ENCODE measurements around the gene MYLK4.

MYLK4 gene

DNA sequence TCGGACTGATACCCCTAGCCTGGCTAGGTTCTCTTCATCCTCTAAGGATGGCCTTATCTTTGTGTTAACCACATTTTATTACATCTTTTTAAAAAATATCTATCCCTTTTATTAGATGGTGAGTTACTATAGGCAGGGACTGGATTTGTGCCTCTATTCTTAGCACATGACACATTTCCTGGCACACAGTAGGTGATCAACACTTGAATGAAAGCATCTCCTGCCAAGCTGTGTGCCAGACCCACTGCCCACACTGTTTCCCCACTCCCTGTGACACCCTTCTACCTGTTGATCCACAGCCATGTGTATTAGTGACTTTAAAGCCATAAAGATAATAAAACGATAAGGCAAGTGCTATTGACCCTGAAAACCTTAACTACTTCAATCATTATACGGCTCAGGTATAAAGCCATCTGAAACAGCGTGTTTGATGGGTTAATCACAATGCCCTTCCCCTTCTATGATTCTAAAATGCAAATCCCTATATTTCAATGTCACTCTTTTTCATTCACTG lies 73.6 kb downstream of the MYLK4 start:
- Histone ChIP-seq H3K4me1 (peaks cover 5% of the 10 kb centered on the region; the same call in 1 of the 2 replicates), H3K9me3 (no peaks in the 10 kb centered on the region), H3K27me3 (ENCODE audit: low read depth) (no peaks in the 10 kb centered on the region), H3K4me3 (no peak overlapping the region), H3K36me3 (replicated peaks) (no peaks in the 10 kb centered on the region)
- DNase-seq (ENCODE audit: low spot score in 2 of 2) = no peak
- in situ Hi-C loops (cut with MboI; ENCODE audit: low sequenced_read_pairs) = no loop called here

DNA sequence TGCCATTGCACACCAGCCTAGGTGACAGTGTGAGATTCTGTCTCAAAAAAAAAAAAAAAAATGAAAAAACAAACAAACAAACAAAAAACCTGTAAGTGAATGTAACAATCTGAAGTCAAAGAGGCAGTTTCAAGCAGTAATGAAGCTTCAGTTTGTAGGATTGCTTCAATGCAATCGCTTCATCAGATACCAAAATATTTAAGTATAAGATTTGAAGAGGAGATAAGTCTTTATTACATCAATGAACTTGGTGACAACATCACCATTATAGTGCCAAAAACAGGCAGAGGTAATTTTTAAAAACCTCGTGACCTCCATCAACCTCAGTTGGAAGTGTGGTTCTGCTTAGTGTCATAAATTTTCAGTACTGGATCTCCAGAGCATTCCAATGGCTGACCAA lies 74.7 kb downstream of the MYLK4 start:
- Histone ChIP-seq H3K4me3 (no peak overlapping the region), H3K36me3 (replicated peaks) (no peaks in the 10 kb centered on the region), H3K4me1 (peaks cover 5% of the 10 kb centered on the region; the same call in 1 of the 2 replicates), H3K9me3 (no peaks in the 10 kb centered on the region), H3K27me3 (ENCODE audit: low read depth) (no peaks in the 10 kb centered on the region)
- in situ Hi-C loops (cut with MboI; ENCODE audit: low sequenced_read_pairs) = no loop called here
- DNase-seq (ENCODE audit: low spot score in 2 of 2) = no peak

- Histone ChIP-seq H3K9me3 (no peaks in the 10 kb centered on the region), H3K36me3 (replicated peaks) (no peaks in the 10 kb centered on the region), H3K4me3 (no peak overlapping the region), H3K4me1 (peaks cover 5% of the 10 kb centered on the region; the same call in 1 of the 2 replicates), H3K27me3 (ENCODE audit: low read depth) (no peaks in the 10 kb centered on the region)
- in situ Hi-C loops (cut with MboI; ENCODE audit: low sequenced_read_pairs) = no loop called here
- DNase-seq (ENCODE audit: low spot score in 2 of 2) = no peak
These were observed 75.9 kb downstream of the MYLK4 start for GRCh38 chr6:2674857-2675256.

- Histone ChIP-seq H3K36me3 (replicated peaks) (no peaks in the 10 kb centered on the region), H3K27me3 (ENCODE audit: low read depth) (no peaks in the 10 kb centered on the region), H3K4me1 (no peaks in the 10 kb centered on the region), H3K9me3 (no peaks in the 10 kb centered on the region), H3K4me3 (no peak overlapping the region)
- in situ Hi-C loops (cut with MboI; ENCODE audit: low sequenced_read_pairs) = no loop called here
- DNase-seq (ENCODE audit: low spot score in 2 of 2) = no peak
These were observed 81.5 kb downstream of the MYLK4 start for GRCh38 chr6:2669067-2669700.

DNA sequence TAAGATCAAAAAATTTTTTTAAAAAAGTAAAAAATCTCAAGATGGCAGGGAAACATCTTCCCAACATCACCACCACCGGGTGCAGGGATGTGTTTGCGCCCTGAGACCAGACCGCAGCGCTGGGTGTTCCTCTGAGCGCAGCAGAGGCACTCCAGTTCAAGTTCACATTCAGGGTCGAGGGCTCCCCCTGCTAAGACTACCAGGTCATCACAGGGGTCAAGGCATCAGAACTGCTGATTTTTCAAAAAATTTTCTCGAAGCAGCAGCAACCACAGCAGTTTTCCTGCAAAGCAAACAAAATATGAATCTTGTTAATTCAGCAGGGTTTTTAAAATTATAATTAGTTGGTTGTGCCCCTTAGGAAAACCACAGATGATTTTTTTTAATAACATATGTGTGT lies 83.1 kb downstream of the MYLK4 start:
- in situ Hi-C loops (cut with MboI; ENCODE audit: low sequenced_read_pairs) = no loop called here

DNA sequence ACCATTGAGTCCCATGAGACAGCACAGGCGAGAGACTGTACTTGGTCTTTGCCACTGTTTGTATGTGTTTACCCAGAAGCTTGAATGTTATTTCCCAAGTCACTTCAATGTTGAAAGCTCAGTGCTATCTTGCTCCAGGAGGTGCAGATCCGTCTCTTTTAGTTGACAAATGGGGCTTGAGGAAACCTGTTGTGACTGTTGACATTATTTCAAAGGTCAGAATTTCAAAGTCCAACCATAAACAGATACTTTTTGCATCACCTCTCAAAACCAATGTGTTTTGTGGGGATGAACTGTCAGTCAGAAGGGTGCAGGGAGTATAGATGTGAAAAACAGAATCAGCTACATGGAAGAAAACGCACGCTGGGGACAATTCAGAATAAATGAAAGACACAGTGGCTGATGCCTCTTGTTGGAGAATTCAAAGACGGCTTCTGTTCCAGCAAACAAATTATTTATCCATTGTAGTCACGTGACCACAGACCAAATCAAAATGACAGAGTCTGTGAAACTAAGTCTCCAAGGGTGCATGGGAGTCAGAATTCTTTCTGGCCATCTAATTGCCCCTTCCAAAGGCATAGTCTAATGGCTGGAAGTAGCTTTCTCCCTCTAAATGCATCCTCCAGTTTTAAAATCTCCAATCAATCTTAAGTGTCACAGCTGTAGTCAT lies 83.7 kb downstream of the MYLK4 start:
- Histone ChIP-seq H3K36me3 (replicated peaks) (no peaks in the 10 kb centered on the region), H3K9me3 (peaks cover 4% of the 10 kb centered on the region; the same call in 1 of the 2 replicates), H3K4me1 (no peaks in the 10 kb centered on the region), H3K4me3 (no peak overlapping the region), H3K27me3 (ENCODE audit: low read depth) (no peaks in the 10 kb centered on the region)
- DNase-seq (ENCODE audit: low spot score in 2 of 2) = no peak
- in situ Hi-C loops (cut with MboI; ENCODE audit: low sequenced_read_pairs) = no loop called here

More for the DNA sequence above, 83.1 kb downstream of the MYLK4 start:
- no peaks in the 10 kb centered on the region for H3K27me3 ChIP-seq (ENCODE audit: low read depth)
- H3K4me3 ChIP-seq = no peak overlapping the region
- no peaks in the 10 kb centered on the region for H3K4me1 ChIP-seq
- no peaks in the 10 kb centered on the region for H3K36me3 ChIP-seq (replicated peaks)
- no peaks in the 10 kb centered on the region; the same call in 1 of the 2 replicates for H3K9me3 ChIP-seq
- no peak for DNase-seq (ENCODE audit: low spot score in 2 of 2)

GRCh38 chr6:2665146-2666070 lies 85.3 kb downstream of the MYLK4 start:
- no peaks in the 10 kb centered on the region for H3K4me1 ChIP-seq

GRCh38 chr6:2663123-2663522 lies 87.6 kb downstream of the MYLK4 start:
- no peaks in the 10 kb centered on the region for H3K36me3 ChIP-seq (replicated peaks)
- in situ Hi-C loops (cut with MboI; ENCODE audit: low sequenced_read_pairs) = no loop called here
- DNase-seq (ENCODE audit: low spot score in 2 of 2) = no peak

More at GRCh38 chr6:2665146-2666070, 85.3 kb downstream of the MYLK4 start:
- Histone ChIP-seq H3K4me3 (no peak overlapping the region), H3K36me3 (replicated peaks) (no peaks in the 10 kb centered on the region), H3K9me3 (peaks cover 4% of the 10 kb centered on the region; the same call in 1 of the 2 replicates), H3K27me3 (ENCODE audit: low read depth) (no peaks in the 10 kb centered on the region)
- DNase-seq (ENCODE audit: low spot score in 2 of 2) = no peak
- in situ Hi-C loops (cut with MboI; ENCODE audit: low sequenced_read_pairs) = no loop called here

DNA sequence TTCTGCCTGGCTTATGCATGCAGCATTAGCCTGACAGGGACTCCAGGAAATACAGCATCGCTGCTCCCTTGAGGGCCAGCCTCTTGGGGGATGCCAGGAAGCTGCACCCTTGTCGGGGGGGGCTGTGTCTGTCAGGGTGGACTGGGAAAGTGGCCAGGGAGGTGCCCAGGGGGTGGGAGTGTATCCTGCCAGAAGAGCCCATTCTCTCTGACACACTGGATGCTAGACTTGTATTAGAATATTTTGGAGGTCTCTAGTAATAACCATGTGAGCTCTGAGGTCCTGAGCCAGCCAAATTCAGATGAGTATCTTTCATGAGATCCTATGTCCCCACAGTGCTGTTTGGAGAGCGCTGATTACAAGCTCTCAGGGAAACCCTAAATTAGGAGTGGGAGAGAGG lies 89.1 kb downstream of the MYLK4 start:
- H3K4me1 ChIP-seq = peaks cover 6% of the 10 kb centered on the region
- H3K36me3 ChIP-seq (replicated peaks) = no peaks in the 10 kb centered on the region
- no peaks in the 10 kb centered on the region for H3K27me3 ChIP-seq (ENCODE audit: low read depth)
- no peak overlapping the region for H3K4me3 ChIP-seq
- no peak for DNase-seq (ENCODE audit: low spot score in 2 of 2)
- H3K9me3 ChIP-seq = peaks cover 4% of the 10 kb centered on the region; the same call in 1 of the 2 replicates
- in situ Hi-C loops (cut with MboI; ENCODE audit: low sequenced_read_pairs) = no loop called here

More at GRCh38 chr6:2663123-2663522, 87.6 kb downstream of the MYLK4 start:
- no peaks in the 10 kb centered on the region for H3K4me1 ChIP-seq
- H3K27me3 ChIP-seq (ENCODE audit: low read depth) = no peaks in the 10 kb centered on the region
- H3K4me3 ChIP-seq = no peak overlapping the region
- peaks cover 4% of the 10 kb centered on the region; the same call in 1 of the 2 replicates for H3K9me3 ChIP-seq

- peaks cover 4% of the 10 kb centered on the region; the same call in 1 of the 2 replicates for H3K9me3 ChIP-seq
- DNase-seq (ENCODE audit: low spot score in 2 of 2) = no peak
- in situ Hi-C loops (cut with MboI; ENCODE audit: low sequenced_read_pairs) = no loop called here
- H3K36me3 ChIP-seq (replicated peaks) = no peaks in the 10 kb centered on the region
- H3K4me1 ChIP-seq = peaks cover 19% of the 10 kb centered on the region
- H3K27me3 ChIP-seq (ENCODE audit: low read depth) = no peaks in the 10 kb centered on the region
- H3K4me3 ChIP-seq = no peak overlapping the region
These were observed 90.8 kb downstream of the MYLK4 start for GRCh38 chr6:2659882-2660281.

GRCh38 chr6:2659381-2659780 lies 91.3 kb downstream of the MYLK4 start:
- Histone ChIP-seq H3K4me3 (no peak overlapping the region), H3K36me3 (replicated peaks) (no peaks in the 10 kb centered on the region), H3K27me3 (ENCODE audit: low read depth) (no peaks in the 10 kb centered on the region), H3K9me3 (peaks cover 4% of the 10 kb centered on the region; the same call in 1 of the 2 replicates), H3K4me1 (peaks cover 22% of the 10 kb centered on the region)
- in situ Hi-C loops (cut with MboI; ENCODE audit: low sequenced_read_pairs) = no loop called here
- no peak for DNase-seq (ENCODE audit: low spot score in 2 of 2)

DNA sequence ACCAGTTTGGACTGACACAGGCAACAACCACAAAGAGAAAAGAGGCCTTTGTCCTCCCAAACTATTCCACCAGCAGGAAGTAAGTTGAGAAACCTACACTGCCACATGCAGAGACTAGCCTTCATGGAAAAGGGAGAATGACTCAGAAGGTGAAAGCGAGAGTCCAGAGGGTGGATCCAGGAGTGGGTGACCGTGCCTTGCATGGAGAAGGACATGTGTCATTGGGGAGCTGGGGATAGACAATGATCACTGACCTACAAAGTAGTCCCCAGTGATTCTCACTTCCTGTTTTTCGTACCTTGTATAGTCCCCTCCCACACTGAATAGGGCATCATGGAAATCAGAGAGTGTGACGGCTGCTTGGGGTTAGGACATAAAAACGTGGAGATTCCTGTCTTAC lies 91.9 kb downstream of the MYLK4 start:
- no peak for DNase-seq (ENCODE audit: low spot score in 2 of 2)
- H3K36me3 ChIP-seq (replicated peaks) = no peaks in the 10 kb centered on the region
- in situ Hi-C loops (cut with MboI; ENCODE audit: low sequenced_read_pairs) = no loop called here

DNA sequence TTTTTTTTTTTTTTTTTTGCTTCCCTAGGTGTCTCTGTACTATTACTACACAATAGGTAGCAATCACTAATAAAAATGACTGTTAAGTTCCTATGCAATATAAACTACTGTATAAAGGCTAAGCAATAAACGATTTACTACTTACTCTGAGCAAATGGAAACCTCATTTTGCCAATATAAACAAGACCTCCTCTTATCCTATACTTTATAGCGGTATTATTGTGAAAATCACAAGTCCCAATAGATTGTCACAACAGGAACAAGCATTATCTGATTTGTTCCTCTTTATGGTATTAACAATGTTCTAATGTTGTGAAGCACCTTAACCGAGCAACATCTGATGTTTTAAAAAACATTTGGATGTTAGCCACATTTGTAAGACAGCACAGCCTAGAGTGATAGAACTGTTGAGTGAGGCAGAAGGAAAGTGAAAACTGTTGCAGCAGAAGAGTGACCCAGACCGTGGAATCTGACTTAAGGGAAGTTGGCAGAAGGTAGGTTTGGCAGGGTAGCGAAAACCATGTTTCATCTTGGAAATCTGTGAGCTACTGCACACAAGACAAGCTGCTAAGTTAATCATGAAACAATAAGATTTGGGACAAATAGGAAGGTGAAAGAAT lies 94.2 kb downstream of the MYLK4 start:
- in situ Hi-C loops (cut with MboI; ENCODE audit: low sequenced_read_pairs) = no loop called here
- Histone ChIP-seq H3K4me3 (no peak overlapping the region), H3K36me3 (replicated peaks) (no peaks in the 10 kb centered on the region), H3K27me3 (ENCODE audit: low read depth) (no peaks in the 10 kb centered on the region), H3K4me1 (peaks cover 22% of the 10 kb centered on the region), H3K9me3 (peaks cover 3% of the 10 kb centered on the region; the same call in 1 of the 2 replicates)
- DNase-seq (ENCODE audit: low spot score in 2 of 2) = peak in 1 of 2 experiments; percentile 31

More for the DNA sequence above, 91.9 kb downstream of the MYLK4 start:
- Histone ChIP-seq H3K4me1 (peaks cover 22% of the 10 kb centered on the region), H3K27me3 (ENCODE audit: low read depth) (no peaks in the 10 kb centered on the region), H3K9me3 (peaks cover 4% of the 10 kb centered on the region; the same call in 1 of the 2 replicates), H3K4me3 (no peak overlapping the region)

All from HAP-1 (cell line).